Measurements from ENCODE around the gene MC2R. TPM values are rescaled to one million over a fixed set of nuclear protein-coding genes. Genes with fewer than 3 reads are reported as not detected.

The MC2R gene
- polyA plus RNA-seq, 10 donors: 0.04 to 0.43 (median 0.21) TPM

Other genes starting within 250 kb of the MC2R start
- 10 to 100 TPM; 20.7 to 32.1 (median 23.3) TPM for gene FAM210A, start 189.0 kb downstream of the MC2R start, polyA plus RNA-seq (ENCODE audit: insufficient read length in 10 of 10)
- 10 to 100 TPM; 29.5 to 44.3 (median 35.3) TPM for gene RNMT, start 188.9 kb downstream of the MC2R start, polyA plus RNA-seq (ENCODE audit: insufficient read length in 10 of 10)
- gene MC5R, start 91.4 kb downstream of the MC2R start, polyA plus RNA-seq (ENCODE audit: insufficient read length in 10 of 10): 1 to 10 TPM in 8 of 10 donors, under 1 TPM in 2; 0.67 to 3.0 (median 1.4) TPM
- gene ZNF519, start 216.9 kb upstream of the MC2R start, polyA plus RNA-seq (ENCODE audit: insufficient read length in 10 of 10): 10 to 100 TPM in 2 of 10 donors, 1 to 10 TPM in 8; 4.2 to 10.7 (median 7.3) TPM

Data from muscle of back (tissue), 10 donors.